Karpas-422 (cell line): ENCODE data around the gene LAIR1. TPM values are rescaled to one million over a fixed set of nuclear protein-coding genes. Genes with fewer than 3 reads are reported as not detected.
"Not testable (repeated sequence)": the region's sequence is repeated elsewhere in the genome, so short reads cannot be mapped to it uniquely, and the experiment has no call there.

Experiments used
- DNase-seq: peaks from one replicate; pipeline ENCODE4 v3.0.0-alpha.2; 2015
- H2AFZ ChIP-seq: fragments of 200-600 bp; sonication (generic); 2 replicates; pipeline ENCODE4 v1.6.1; 2014; ENCODE audit warnings: antibody characterized with exemption, low read length, mixed read lengths
- H3K27ac ChIP-seq: fragments of 200-600 bp; sonication (generic); 2 replicates; pipeline ENCODE4 v1.5.1; 2014; ENCODE audit warnings: mild to moderate bottlenecking, low read length, moderate library complexity
- H3K27me3 ChIP-seq: fragments of 200-600 bp; sonication (generic); 2 replicates; pipeline ENCODE4 v1.6.1; 2014; ENCODE audit warnings: low read length, mixed read lengths
- H3K36me3 ChIP-seq: fragments of 200-600 bp; sonication (generic); 2 replicates; pipeline ENCODE4 v1.6.1; 2014; ENCODE audit warnings: low read length, mixed read lengths; ENCODE audit not compliant: insufficient read depth
- H3K4me1 ChIP-seq: fragments of 200-600 bp; sonication (generic); 2 replicates; pipeline ENCODE4 v1.6.1; 2014; ENCODE audit warnings: mild to moderate bottlenecking, low read length, mixed read lengths
- H3K4me2 ChIP-seq: fragments of 200-600 bp; sonication (generic); 2 replicates; pipeline ENCODE4 v1.6.1; 2014; ENCODE audit warnings: low read length, low read depth, mild to moderate bottlenecking; ENCODE audit not compliant: poor library complexity, severe bottlenecking
- H3K4me3 ChIP-seq: fragments of 200-600 bp; sonication (generic); 2 replicates; pipeline ENCODE4 v1.5.1; 2014; ENCODE audit warnings: mild to moderate bottlenecking, antibody characterized with exemption, low read length, mixed read lengths
- H3K79me2 ChIP-seq: fragments of 200-600 bp; sonication (generic); 2 replicates; pipeline ENCODE4 v1.6.1; 2014; ENCODE audit warnings: mild to moderate bottlenecking, low read length, mixed read lengths
- H3K9ac ChIP-seq: fragments of 200-600 bp; sonication (generic); 2 replicates; pipeline ENCODE4 v1.6.0; 2014; ENCODE audit warnings: low read length
- H3K9me2 ChIP-seq: fragments of 200-600 bp; sonication (generic), shearing (Covaris generic); replicated peaks from 2 replicates; pipeline ENCODE4 v1.6.0; 2014; ENCODE audit warnings: mild to moderate bottlenecking, low read length, moderate library complexity; ENCODE audit not compliant: insufficient read depth
- H3K9me3 ChIP-seq: fragments of 300-700, 200-600 bp; sonication (generic); 2 replicates; pipeline ENCODE4 v1.6.1; 2014; ENCODE audit warnings: low read length, mixed read lengths
- H4K20me1 ChIP-seq: fragments of 200-600 bp; sonication (generic); 2 replicates; pipeline ENCODE4 v1.6.1; 2014; ENCODE audit warnings: mild to moderate bottlenecking, antibody characterized with exemption, low read length, low read depth; ENCODE audit not compliant: insufficient read depth
- total RNA-seq: library from RNA; depleted of rRNA; stranded (reverse); fragments of >200 nt; shearing (Covaris generic); gene quantifications from 2 replicates; pipeline ENCODE4 v1.2.3, GENCODE V29; 2014; ENCODE audit warnings: low replicate concordance

LAIR1 gene
- total RNA-seq, 1 experiment from 2014 or later = 0.15 TPM

DNA sequence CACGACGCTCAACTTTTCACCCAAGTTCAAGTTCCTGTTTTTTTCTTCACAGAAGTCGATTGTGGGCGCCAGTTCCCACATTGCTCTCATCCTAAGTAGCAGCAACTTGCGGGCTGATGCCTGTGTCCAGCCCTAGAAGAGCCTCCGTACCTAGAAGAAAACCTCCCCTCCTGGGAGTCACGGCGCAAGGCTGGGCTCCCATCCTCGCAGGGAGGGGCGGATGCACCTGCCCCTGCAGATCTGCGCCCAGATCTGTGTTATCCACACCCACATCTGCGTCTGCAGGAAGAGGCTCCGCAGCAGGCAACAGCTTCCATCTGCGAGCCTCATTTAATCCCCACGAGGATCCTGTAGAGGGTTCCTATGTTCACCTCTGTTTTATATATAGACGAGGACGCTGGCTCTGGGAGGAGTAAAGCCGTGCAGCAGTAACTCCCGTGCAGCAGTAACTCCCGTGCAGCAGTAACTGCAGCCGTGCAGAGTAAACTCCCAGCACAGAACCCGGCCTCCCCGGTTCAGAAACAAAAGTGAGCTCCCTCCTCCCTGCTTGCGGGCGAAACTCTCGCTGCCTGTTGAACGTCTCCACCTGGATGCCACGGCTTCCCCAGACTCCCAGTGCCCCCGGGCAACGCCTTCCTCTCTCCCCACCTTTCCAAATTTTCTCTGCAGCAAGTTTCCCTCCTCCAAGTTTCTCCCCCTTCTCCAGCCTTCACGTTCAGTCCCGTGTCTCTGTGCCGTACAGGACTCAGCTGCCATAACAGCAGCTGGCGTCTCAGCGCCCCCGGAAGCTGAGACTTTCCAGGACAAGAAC, 23.5 kb upstream of the LAIR1 start:
- no peaks in the 10 kb centered on the region for H3K79me2 ChIP-seq
- no peak overlapping the region for H3K4me3 ChIP-seq
- H3K4me2 ChIP-seq = peak overlapping the region; percentile 10
- no peaks in the 10 kb centered on the region for H3K9me2 ChIP-seq
- peaks cover 11% of the 10 kb centered on the region for H3K4me1 ChIP-seq
- no peak overlapping the region for H3K9ac ChIP-seq
- H3K27me3 ChIP-seq = no peaks in the 10 kb centered on the region
- H4K20me1 ChIP-seq = no peaks in the 10 kb centered on the region
- no peaks in the 10 kb centered on the region for H3K36me3 ChIP-seq
- no peak for DNase-seq
- no peaks in the 10 kb centered on the region for H3K9me3 ChIP-seq
- H3K27ac ChIP-seq = no peak overlapping the region
- no peak overlapping the region for H2AFZ ChIP-seq

DNA sequence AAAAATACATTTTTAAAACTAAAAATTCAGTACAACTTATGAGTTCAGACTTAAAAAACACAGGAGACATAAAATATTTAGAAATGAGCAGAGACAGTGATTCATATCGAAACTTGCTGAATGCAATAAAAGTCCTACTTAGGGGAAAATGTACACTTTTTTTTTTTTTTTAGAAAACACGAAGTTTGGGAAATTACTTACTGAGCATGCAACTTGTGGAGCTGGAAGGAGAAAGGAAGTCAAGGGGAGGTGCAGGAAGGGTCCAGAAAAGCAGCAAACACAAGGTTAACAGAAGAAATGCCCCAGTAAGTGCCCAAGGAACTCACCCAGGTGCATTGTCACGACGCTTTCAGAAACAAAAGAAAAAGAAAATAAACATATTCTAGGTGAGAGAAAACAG, 18.6 kb upstream of the LAIR1 start:
- no peak overlapping the region for H3K4me3 ChIP-seq
- no peak overlapping the region for H3K4me2 ChIP-seq

DNA sequence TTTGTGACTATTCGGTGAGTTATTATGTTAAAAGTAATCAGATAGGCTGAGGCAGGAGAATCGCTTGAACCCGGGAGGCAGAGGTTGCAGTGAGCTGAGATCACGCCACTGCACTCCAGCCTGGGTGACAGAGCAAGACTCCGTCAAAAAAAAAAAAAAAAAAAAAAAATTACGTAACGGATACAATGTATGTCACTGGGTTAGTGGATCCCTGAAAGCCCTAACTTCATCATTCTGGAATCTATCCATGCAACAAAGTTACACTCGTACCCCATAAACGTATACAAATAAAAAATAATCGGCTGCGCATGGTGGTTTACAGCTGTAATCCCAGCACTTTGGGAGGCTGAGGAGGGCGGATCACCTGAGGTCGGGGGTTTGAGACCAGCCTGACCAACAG, 17.3 kb upstream of the LAIR1 start:
- H3K79me2 ChIP-seq, H3K4me2 ChIP-seq, DNase-seq: not testable (repeated sequence)

More for the DNA sequence above, 18.6 kb upstream of the LAIR1 start:
- H3K36me3 ChIP-seq = no peaks in the 10 kb centered on the region
- no peak overlapping the region for H2AFZ ChIP-seq
- peaks cover 12% of the 10 kb centered on the region for H3K4me1 ChIP-seq
- no peaks in the 10 kb centered on the region for H3K9me2 ChIP-seq
- no peaks in the 10 kb centered on the region; the same call in 1 of the 2 replicates for H3K27me3 ChIP-seq
- no peaks in the 10 kb centered on the region for H3K79me2 ChIP-seq
- H4K20me1 ChIP-seq = no peaks in the 10 kb centered on the region
- DNase-seq = no peak
- no peak overlapping the region for H3K27ac ChIP-seq
- H3K9ac ChIP-seq = no peak overlapping the region
- H3K9me3 ChIP-seq = no peaks in the 10 kb centered on the region

DNA sequence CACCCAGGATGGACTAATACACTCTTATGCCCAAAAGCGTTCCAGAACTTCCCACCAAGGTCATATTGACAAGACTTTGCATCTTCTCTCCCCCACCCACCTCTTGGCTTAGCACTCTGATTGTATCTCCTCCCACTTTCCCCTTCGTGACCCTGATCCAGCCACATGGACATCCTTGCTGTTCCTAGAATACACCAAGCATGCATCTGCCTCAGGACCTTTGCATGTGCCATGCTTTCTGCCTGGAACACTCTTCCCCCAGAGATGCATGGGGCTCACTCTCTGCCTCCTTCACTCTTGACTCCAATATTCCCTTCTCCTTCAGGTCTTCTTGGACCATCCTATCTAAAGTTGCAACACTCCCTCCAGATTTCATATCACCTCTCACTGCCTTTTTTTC, 16.2 kb upstream of the LAIR1 start:
- H3K27ac ChIP-seq = no peak overlapping the region
- H3K4me3 ChIP-seq = no peak overlapping the region
- no peak overlapping the region for H2AFZ ChIP-seq
- DNase-seq = no peak
- no peak overlapping the region for H3K9ac ChIP-seq
- no peaks in the 10 kb centered on the region for H4K20me1 ChIP-seq
- H3K4me2 ChIP-seq = no peak overlapping the region
- H3K36me3 ChIP-seq = no peaks in the 10 kb centered on the region
- no peaks in the 10 kb centered on the region; the same call in 1 of the 2 replicates for H3K27me3 ChIP-seq
- H3K79me2 ChIP-seq = no peaks in the 10 kb centered on the region
- no peaks in the 10 kb centered on the region for H3K9me2 ChIP-seq
- H3K4me1 ChIP-seq = peaks cover 13% of the 10 kb centered on the region
- H3K9me3 ChIP-seq = no peaks in the 10 kb centered on the region

More for the DNA sequence above, 17.3 kb upstream of the LAIR1 start:
- not testable (repeated sequence) for H3K9ac ChIP-seq, H2AFZ ChIP-seq, H3K9me3 ChIP-seq, H3K9me2 ChIP-seq, H3K36me3 ChIP-seq, H3K27me3 ChIP-seq, H4K20me1 ChIP-seq, H3K27ac ChIP-seq, H3K4me3 ChIP-seq
- H3K4me1 ChIP-seq = peaks cover 13% of the 10 kb centered on the region

DNA sequence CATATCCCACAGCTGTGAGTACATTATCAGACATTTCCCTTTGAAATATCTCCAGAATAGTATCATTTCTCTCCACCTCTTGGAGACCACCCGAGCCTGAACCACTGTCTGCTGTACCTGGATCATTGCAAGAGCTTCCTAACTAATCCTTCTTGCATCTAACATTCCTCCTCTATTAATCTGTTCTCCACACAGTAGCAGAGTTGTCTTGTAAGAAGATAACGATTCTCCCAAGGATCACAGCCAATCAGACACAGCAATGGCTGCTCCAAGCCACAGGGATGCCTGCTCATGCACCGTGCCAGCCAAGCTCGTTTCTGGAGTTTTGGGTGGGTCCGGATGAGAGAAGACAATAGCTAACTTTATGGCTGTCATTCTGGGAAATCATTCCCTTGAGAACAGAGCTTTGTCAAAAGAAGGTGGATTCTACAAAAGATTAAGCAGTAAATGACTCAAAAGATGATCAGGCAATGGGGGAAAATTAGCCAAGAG, 14.5 kb upstream of the LAIR1 start:
- no peaks in the 10 kb centered on the region for H4K20me1 ChIP-seq
- H3K27ac ChIP-seq = no peak overlapping the region
- H3K4me3 ChIP-seq = no peak overlapping the region
- H3K36me3 ChIP-seq = no peaks in the 10 kb centered on the region
- H2AFZ ChIP-seq = no peak overlapping the region
- no peak overlapping the region for H3K4me2 ChIP-seq
- H3K9me3 ChIP-seq = no peaks in the 10 kb centered on the region
- H3K9ac ChIP-seq = no peak overlapping the region
- H3K27me3 ChIP-seq = no peaks in the 10 kb centered on the region; the same call in 1 of the 2 replicates
- H3K79me2 ChIP-seq = no peaks in the 10 kb centered on the region
- no peak for DNase-seq
- H3K9me2 ChIP-seq = no peaks in the 10 kb centered on the region
- peaks cover 13% of the 10 kb centered on the region for H3K4me1 ChIP-seq

DNA sequence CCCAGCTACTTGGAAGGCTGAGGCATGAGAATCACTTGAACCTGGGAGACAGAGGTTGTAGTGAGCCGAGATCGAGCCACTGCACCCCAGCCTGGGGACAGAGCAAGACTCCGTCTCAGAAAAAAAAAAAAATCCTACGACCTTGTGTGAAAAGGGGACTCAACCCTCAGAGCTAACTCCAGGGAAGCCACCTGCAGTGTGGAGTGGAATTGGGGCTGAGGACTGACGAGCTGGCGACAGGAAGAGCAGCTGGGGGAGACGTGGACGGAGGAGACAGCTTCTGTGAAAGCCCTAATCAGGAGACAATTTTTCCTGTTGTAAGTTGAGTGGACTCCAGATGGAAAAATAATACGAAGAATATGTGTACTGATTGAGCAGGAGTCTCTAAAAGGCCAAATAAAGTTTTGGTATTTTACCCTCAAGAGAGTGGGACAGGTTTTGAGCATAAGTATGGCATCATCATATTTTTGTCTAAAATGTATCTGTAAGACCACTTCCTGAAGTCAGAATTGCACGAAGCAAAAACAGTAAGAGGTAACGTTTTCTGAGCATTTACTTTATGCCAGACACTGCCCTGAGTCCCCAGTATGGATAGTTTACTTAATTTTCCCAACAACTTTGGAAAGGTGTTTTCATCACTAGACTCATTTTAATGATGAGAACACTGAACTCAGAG, 12.0 kb upstream of the LAIR1 start:
- Histone ChIP-seq H4K20me1 (no peaks in the 10 kb centered on the region), H3K27me3 (no peaks in the 10 kb centered on the region; the same call in 1 of the 2 replicates), H3K4me3 (no peak overlapping the region), H3K9ac (no peak overlapping the region), H2AFZ (no peak overlapping the region), H3K4me2 (no peak overlapping the region), H3K4me1 (peaks cover 20% of the 10 kb centered on the region), H3K79me2 (no peaks in the 10 kb centered on the region), H3K36me3 (no peaks in the 10 kb centered on the region), H3K9me3 (no peaks in the 10 kb centered on the region), H3K9me2 (no peaks in the 10 kb centered on the region), H3K27ac (no peak overlapping the region)
- DNase-seq = no peak

DNA sequence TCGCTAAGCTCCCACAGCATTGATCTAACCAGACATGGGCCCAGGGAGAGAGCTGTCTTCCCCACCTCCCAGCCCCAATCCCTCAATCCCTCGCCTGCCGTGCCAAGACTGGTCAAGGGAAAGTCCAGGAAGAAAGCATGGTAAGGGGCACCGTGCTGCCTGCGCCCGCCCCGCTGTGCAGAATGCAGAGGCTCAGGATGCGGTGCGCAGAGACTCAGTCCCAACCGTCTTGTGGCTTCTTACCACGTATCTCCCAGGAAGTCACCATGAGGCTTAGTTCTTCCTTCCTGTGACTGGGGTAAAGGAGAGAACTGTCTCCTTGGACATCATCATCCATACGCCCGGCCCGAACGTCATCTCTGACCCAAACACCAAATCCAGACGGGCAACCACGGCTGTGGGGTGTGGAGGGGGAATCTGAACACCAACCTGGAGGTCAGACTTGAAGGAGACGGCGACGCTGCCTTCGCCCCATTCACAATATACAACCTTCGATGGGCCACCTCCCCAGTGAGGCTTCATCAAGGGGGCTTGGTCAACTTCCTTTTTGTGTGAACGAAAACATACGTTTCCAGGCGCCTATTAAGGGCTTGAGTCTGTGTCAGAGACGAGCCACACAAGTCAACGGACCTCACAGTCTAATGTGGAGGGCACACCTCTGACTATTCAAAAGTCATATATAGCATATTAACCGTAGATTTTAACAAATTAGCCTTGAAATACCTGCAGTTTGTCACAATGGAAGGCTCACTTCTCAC, 10.6 kb upstream of the LAIR1 start:
- not testable (repeated sequence) for H3K4me3 ChIP-seq, H3K79me2 ChIP-seq, H3K27ac ChIP-seq, H2AFZ ChIP-seq, H3K9me2 ChIP-seq, H3K9ac ChIP-seq, H3K9me3 ChIP-seq, H3K36me3 ChIP-seq, H4K20me1 ChIP-seq, H3K4me2 ChIP-seq, DNase-seq, H3K27me3 ChIP-seq
- peaks cover 20% of the 10 kb centered on the region for H3K4me1 ChIP-seq
